Esophagus squamous epithelium (tissue), 4 donors: ENCODE results near the gene MRPL52.

Experiments
- POLR2A ChIP-seq, 4 donors: fragments of 450-650 bp; IDR thresholded peaks; one replicate each; pipeline ENCODE4 v1.6.1; 2017; ENCODE audit warnings: antibody characterized with exemption in 4 of 4, mild to moderate bottlenecking in 4 of 4, moderate library complexity in 3 of 4
- TF ChIP-seq, protein P1 (sequence below), 6 experiments: fragments of 450-650 bp in 4 of 6; fragments of 200-600 bp in 2 of 6; sonication (generic) in 2 of 6; IDR thresholded peaks; one replicate each; pipeline ENCODE4 v1.5.1; 2016 to 2019; ENCODE audit warnings: antibody characterized with exemption in 6 of 6, mild to moderate bottlenecking in 4 of 6, moderate library complexity in 4 of 6

GRCh38 chr14:22829661-22830442 is at the start of gene MRPL52:
- TF ChIP-seq, protein P1, sequence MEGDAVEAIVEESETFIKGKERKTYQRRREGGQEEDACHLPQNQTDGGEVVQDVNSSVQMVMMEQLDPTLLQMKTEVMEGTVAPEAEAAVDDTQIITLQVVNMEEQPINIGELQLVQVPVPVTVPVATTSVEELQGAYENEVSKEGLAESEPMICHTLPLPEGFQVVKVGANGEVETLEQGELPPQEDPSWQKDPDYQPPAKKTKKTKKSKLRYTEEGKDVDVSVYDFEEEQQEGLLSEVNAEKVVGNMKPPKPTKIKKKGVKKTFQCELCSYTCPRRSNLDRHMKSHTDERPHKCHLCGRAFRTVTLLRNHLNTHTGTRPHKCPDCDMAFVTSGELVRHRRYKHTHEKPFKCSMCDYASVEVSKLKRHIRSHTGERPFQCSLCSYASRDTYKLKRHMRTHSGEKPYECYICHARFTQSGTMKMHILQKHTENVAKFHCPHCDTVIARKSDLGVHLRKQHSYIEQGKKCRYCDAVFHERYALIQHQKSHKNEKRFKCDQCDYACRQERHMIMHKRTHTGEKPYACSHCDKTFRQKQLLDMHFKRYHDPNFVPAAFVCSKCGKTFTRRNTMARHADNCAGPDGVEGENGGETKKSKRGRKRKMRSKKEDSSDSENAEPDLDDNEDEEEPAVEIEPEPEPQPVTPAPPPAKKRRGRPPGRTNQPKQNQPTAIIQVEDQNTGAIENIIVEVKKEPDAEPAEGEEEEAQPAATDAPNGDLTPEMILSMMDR (IDR thresholded peaks at IDR 0.05), result peak in 1 of 6 experiments; percentile 25
- peak in 1 of 4 donors; percentile 29 for TF ChIP-seq POLR2A (IDR thresholded peaks at IDR 0.05)
